H1 (cell line): ENCODE measurements around the gene PTCH1. TPM values are rescaled to one million over a fixed set of nuclear protein-coding genes. Genes with fewer than 3 reads are reported as not detected.

Experiments used
- CTCF ChIA-PET: fragments of 300-600 bp; sonication (Branson Sonifier 250); formaldehyde crosslinking; loops from one replicate; lab custom pipeline; 2021; ENCODE audit not compliant: partially characterized antibody; lab: Charles Lee
- POLR2A ChIA-PET: fragments of 300-600 bp; sonication (Branson Sonifier 250); formaldehyde crosslinking; loops from one replicate; lab custom pipeline; 2021; ENCODE audit warnings: inconsistent platforms; ENCODE audit not compliant: partially characterized antibody; lab: Charles Lee
- DNase-seq, 2 experiments: peaks; one replicate each; pipeline versions ENCODE4 v3.0.0 to v3.0.0-alpha.2; 2010 to 2022; ENCODE audit warnings: low spot score in 2 of 2, low read depth in 1 of 2, mixed read lengths in 1 of 2
- FAIRE-seq: peaks from 2 replicates; lab custom pipeline; 2011; peaks lifted over from hg19 to GRCh38; lab: Jason Lieb, UNC
- H2AFZ ChIP-seq: 2 replicates; pipeline ENCODE4 v1.8.1; 2012; ENCODE audit warnings: low read length, inconsistent platforms
- H2AK5ac ChIP-seq: 2 replicates; pipeline ENCODE4 v1.6.1; 2013; ENCODE audit warnings: low read depth, low read length
- H2BK120ac ChIP-seq: replicated peaks from 2 replicates; pipeline ENCODE3; 2013; ENCODE audit warnings: low read depth, low read length, inconsistent platforms
- H2BK12ac ChIP-seq: 2 replicates; pipeline ENCODE4 v1.6.1; 2013; ENCODE audit warnings: low read depth, low read length
- H2BK15ac ChIP-seq: 2 replicates; pipeline ENCODE4 v1.6.1; 2013; ENCODE audit warnings: low read length
- H2BK20ac ChIP-seq: 2 replicates; pipeline ENCODE4 v1.6.1; 2013; ENCODE audit warnings: low read length
- H2BK5ac ChIP-seq: 2 replicates; pipeline ENCODE4 v1.6.1; 2013; ENCODE audit warnings: low read depth, low read length
- H3K14ac ChIP-seq: 2 replicates; pipeline ENCODE4 v1.6.1; 2013; ENCODE audit warnings: inconsistent platforms; ENCODE audit not compliant: insufficient read length
- H3K18ac ChIP-seq: 2 replicates; pipeline ENCODE4 v1.6.1; 2013; ENCODE audit warnings: low read length; ENCODE audit errors: extremely low read depth
- H3K23ac ChIP-seq: 2 replicates; pipeline ENCODE4 v1.6.1; 2013; ENCODE audit warnings: inconsistent platforms; ENCODE audit not compliant: insufficient read length
- H3K23me2 ChIP-seq: 2 replicates; pipeline ENCODE4 v1.6.1; 2013; ENCODE audit warnings: low read depth, low read length
- H3K27ac ChIP-seq: 2 replicates; pipeline ENCODE4 v1.6.1; 2011; ENCODE audit warnings: low read depth, low read length, inconsistent platforms
- H3K27me3 ChIP-seq, 4 experiments: replicated peaks in 1 of 4; 1 replicate in 1 of 4; 2 replicates in 3 of 4; pipeline versions ENCODE4 v1.6.1 to v1.8.1; 2011 to 2013; ENCODE audit warnings: low read length in 3 of 4, mild to moderate bottlenecking in 3 of 4, inconsistent platforms in 2 of 4, mixed read lengths in 2 of 4, moderate library complexity in 1 of 4; ENCODE audit not compliant: control insufficient read depth in 3 of 4, insufficient read depth in 3 of 4; ENCODE audit errors: extremely low read depth in 1 of 4
- H3K36me3 ChIP-seq, 4 experiments: 2 replicates each; pipeline versions ENCODE4 v1.6.1 to v1.8.1; 2011 to 2013; ENCODE audit warnings: mild to moderate bottlenecking in 4 of 4, low read length in 3 of 4, moderate library complexity in 2 of 4, control low read depth in 1 of 4, inconsistent platforms in 1 of 4; ENCODE audit not compliant: insufficient read depth in 4 of 4, control insufficient read depth in 2 of 4
- H3K4ac ChIP-seq: replicated peaks from 2 replicates; pipeline ENCODE3; 2013; ENCODE audit warnings: low read length, low read depth, mixed read lengths, inconsistent platforms; ENCODE audit not compliant: insufficient read length
- H3K4me1 ChIP-seq, 4 experiments: replicated peaks in 1 of 4; 1 replicate in 1 of 4; 2 replicates in 3 of 4; pipeline versions ENCODE4 v1.6.1 to v1.8.1; 2011 to 2013; ENCODE audit warnings: low read length in 3 of 4, inconsistent platforms in 2 of 4, mixed read lengths in 1 of 4; ENCODE audit not compliant: insufficient read depth in 4 of 4, control insufficient read depth in 3 of 4
- H3K4me2 ChIP-seq, 2 experiments: 2 replicates each; pipeline versions ENCODE4 v1.6.1 to v1.8.1; 2011 to 2013; ENCODE audit warnings: low read depth in 2 of 2, low read length in 2 of 2, control low read depth in 1 of 2, inconsistent platforms in 1 of 2, mild to moderate bottlenecking in 1 of 2; ENCODE audit not compliant: insufficient read depth in 1 of 2
- H3K4me3 ChIP-seq, 4 experiments: fragments of 200-600, 300-600 bp in 1 of 4; sonication (generic), shearing (Covaris generic), sonication (Bioruptor Twin) in 1 of 4; 2 replicates each; pipeline versions ENCODE4 v1.5.1 to v1.8.1; 2011 to 2016; ENCODE audit warnings: low read length in 4 of 4, low read depth in 3 of 4, control low read depth in 2 of 4, inconsistent platforms in 2 of 4, mild to moderate bottlenecking in 2 of 4, mixed read lengths in 1 of 4, moderate library complexity in 1 of 4; ENCODE audit not compliant: insufficient read depth in 2 of 4; ENCODE audit errors: extremely low read depth in 1 of 4
- H3K56ac ChIP-seq: replicated peaks from 2 replicates; pipeline ENCODE3; 2013; ENCODE audit warnings: low read depth, mild to moderate bottlenecking, mixed read lengths, low read length, inconsistent platforms; ENCODE audit not compliant: insufficient read length
- H3K79me1 ChIP-seq: 2 replicates; pipeline ENCODE4 v1.6.1; 2013; ENCODE audit warnings: low read depth, low read length, control low read depth
- H3K79me2 ChIP-seq, 2 experiments: 2 replicates each; pipeline versions ENCODE4 v1.6.1 to v1.8.1; 2012 to 2013; ENCODE audit warnings: low read length in 2 of 2, mild to moderate bottlenecking in 2 of 2, inconsistent platforms in 1 of 2; ENCODE audit not compliant: insufficient read depth in 2 of 2, control insufficient read depth in 1 of 2
- H3K9ac ChIP-seq, 4 experiments: replicated peaks in 1 of 4; 1 replicate in 1 of 4; 2 replicates in 3 of 4; pipeline versions ENCODE4 v1.6.1 to v1.8.1; 2011 to 2013; ENCODE audit warnings: low read depth in 3 of 4, low read length in 3 of 4, control low read depth in 2 of 4, mild to moderate bottlenecking in 2 of 4, moderate library complexity in 2 of 4, inconsistent platforms in 1 of 4; ENCODE audit errors: extremely low read depth in 1 of 4
- H3K9me3 ChIP-seq, 2 experiments: 2 replicates each; pipeline versions ENCODE4 v1.6.1 to v1.8.1; 2012 to 2013; ENCODE audit warnings: mild to moderate bottlenecking in 2 of 2, moderate library complexity in 2 of 2, control low read depth in 1 of 2, inconsistent platforms in 1 of 2, low read depth in 1 of 2, low read length in 1 of 2, mixed read lengths in 1 of 2; ENCODE audit not compliant: insufficient read depth in 2 of 2
- H4K20me1 ChIP-seq, 2 experiments: replicated peaks in 1 of 2; 2 replicates each; pipeline versions ENCODE3 to v1.8.1; 2011 to 2013; ENCODE audit warnings: inconsistent platforms in 2 of 2, low read length in 2 of 2, mild to moderate bottlenecking in 1 of 2; ENCODE audit not compliant: insufficient read depth in 2 of 2, control insufficient read depth in 1 of 2
- H4K5ac ChIP-seq: 2 replicates; pipeline ENCODE4 v1.6.1; 2013; ENCODE audit warnings: low read length, low read depth, mixed read lengths, inconsistent platforms; ENCODE audit not compliant: insufficient read length
- H4K8ac ChIP-seq: 2 replicates; pipeline ENCODE4 v1.8.0; 2013; ENCODE audit warnings: mild to moderate bottlenecking, moderate library complexity, low read length, inconsistent platforms; ENCODE audit not compliant: insufficient read depth; ENCODE audit errors: extremely low read depth
- H4K91ac ChIP-seq: replicated peaks from 2 replicates; pipeline ENCODE3; 2013; ENCODE audit warnings: low read length, mixed read lengths, inconsistent platforms; ENCODE audit not compliant: insufficient read length
- EZH2 ChIP-seq: fragments of 200-600 bp; sonication (generic); IDR thresholded peaks from 2 replicates; pipeline ENCODE4 v1.7.1; 2012; ENCODE audit warnings: low read depth, mild to moderate bottlenecking, moderate library complexity, low read length, inconsistent platforms; ENCODE audit not compliant: severe bottlenecking
- HDAC6 ChIP-seq: IDR thresholded peaks from one replicate; pipeline ENCODE4 v1.7.1; 2012; ENCODE audit warnings: low read depth, mild to moderate bottlenecking, inconsistent platforms, low read length, moderate library complexity
- SP4 ChIP-seq: IDR thresholded peaks from 2 replicates; pipeline ENCODE4 v1.6.1; 2012; ENCODE audit warnings: low read length, inconsistent platforms
- WGBS, 2 experiments: shearing (Covaris generic) in 1 of 2; methylation state at CpG; one replicate each; pipeline versions ENCODE4 v1.1.6 to v1.1.7; 2013 to 2015; ENCODE audit warnings: low lambda C conversion rate in 2 of 2, mixed read lengths in 2 of 2, inconsistent platforms in 1 of 2, low coverage in 1 of 2, missing lambda C conversion rate in 1 of 2; ENCODE audit not compliant: insufficient replicate concordance in 2 of 2, insufficient coverage in 1 of 2, insufficient read length in 1 of 2; ENCODE audit errors: extremely low coverage in 1 of 2, missing lambda C conversion rate in 1 of 2; 5-methylcytosine and 5-hydroxymethylcytosine counted together
- polyA plus RNA-seq, 7 experiments: library from polyadenylated mRNA; depleted of rRNA in 3 of 7; stranded (reverse) in 5 of 7; unstranded in 2 of 7; fragments of >200 nt in 5 of 7; fragments of 200-250 nt in 2 of 7; gene quantifications; 1 replicate in 5 of 7; 2 replicates in 1 of 7; 4 replicates in 1 of 7; pipeline versions ENCODE4 v1.2.1 to v1.2.3, GENCODE V29; 2011 to 2013; ENCODE audit warnings: missing spikeins in 2 of 7, mixed read lengths in 2 of 7
- total RNA-seq: library from RNA; stranded (reverse); fragmentation: NEBNext Ultra II Directional; extraction: Animal tissue kit (Norgen Biotek cat#: 25700); gene quantifications from 2 replicates; pipeline ENCODE4 v1.2.1, GENCODE V29; 2021

The PTCH1 gene
- total and polyA plus RNA-seq, 2 of the 8 experiments (the other 6 are each of a cell fraction or from before 2014, with no cell fraction given), result 6.4 to 34.1 TPM

GRCh38 chr9:95556521-95556920 is 39.8 kb upstream of the PTCH1 start:
- no peak for FAIRE-seq
- peaks cover 25 to 62% (median 42%) of the 10 kb centered on the region in 4 experiments for H3K27me3 ChIP-seq
- TF ChIP-seq HDAC6 (no peak), EZH2 (no peak), SP4 (no peak)

More at GRCh38 chr9:95556521-95556920, 39.8 kb upstream of the PTCH1 start:
- H3K36me3 ChIP-seq, result no peaks in the 10 kb centered on the region; a peak in 1 of 8 replicates
- H2BK120ac ChIP-seq, result no peak overlapping the region
- POLR2A ChIA-PET, result interaction anchor here (0.6 kb wide), 1 partner anchor 128 kb away, joined by 3 read pairs; no protein-coding TSS in a partner anchor
- H2AK5ac ChIP-seq, result no peak overlapping the region
- no peak overlapping the region for H2BK12ac ChIP-seq
- H3K23me2 ChIP-seq, result peaks cover 8% of the 10 kb centered on the region
- H4K91ac ChIP-seq, result no peak overlapping the region
- no peak overlapping the region for H2BK5ac ChIP-seq
- H3K4ac ChIP-seq, result no peak overlapping the region
- CTCF ChIA-PET, result interaction anchor here (1.0 kb wide), 1 partner anchor 12 kb away, joined by 3 read pairs; no protein-coding TSS in a partner anchor
- 66% methylated on average over 10 of the region's 10 CpGs; no CpG with 5 or more reads in 1 of the 2 experiments for WGBS, 2 experiments
- no peak overlapping the region for H3K4me3 ChIP-seq
- no peak overlapping the region for H3K9ac ChIP-seq
- no peak overlapping the region for H2BK15ac ChIP-seq
- no peak overlapping the region for H4K8ac ChIP-seq
- no peak overlapping the region for H3K56ac ChIP-seq
- no peak overlapping the region for H4K5ac ChIP-seq
- H3K14ac ChIP-seq, result no peak overlapping the region
- no peak overlapping the region for H3K4me2 ChIP-seq
- H3K9me3 ChIP-seq, result 0 out of 4 replicates have a peak, but pooled peaks cover 0 to 4% of the 10 kb centered on the region in 2 experiments
- peaks cover 0 to 6% of the 10 kb centered on the region in 2 experiments for H4K20me1 ChIP-seq
- no peak overlapping the region for H3K18ac ChIP-seq
- DNase-seq, result no peak
- H3K4me1 ChIP-seq, result peaks cover 0 to 22% (median 8%) of the 10 kb centered on the region in 4 experiments; a peak in 6 of 7 replicates
- peaks cover 4% of the 10 kb centered on the region for H3K79me1 ChIP-seq
- 0 out of 4 replicates have a peak, but pooled peaks cover 0 to 3% of the 10 kb centered on the region in 2 experiments for H3K79me2 ChIP-seq
- H2AFZ ChIP-seq, result no peak overlapping the region
- H3K23ac ChIP-seq, result no peak overlapping the region
- H3K27ac ChIP-seq, result no peak overlapping the region
- no peak overlapping the region for H2BK20ac ChIP-seq
